GM18508 (cell line): ENCODE results near the gene KASH5.
A peak's percentile ranks its signal among the peaks of the same experiment; 100 is the strongest.
"Not testable (repeated sequence)": the region's sequence is repeated elsewhere in the genome, so short reads cannot be mapped to it uniquely, and the experiment has no call there.

Experiments used
- ATAC-seq: cut with Tn5 transposase; IDR thresholded peaks from one replicate; pipeline ENCODE4 v1.9.1; 2021; ENCODE audit warnings: moderate number of reproducible peaks; ENCODE audit not compliant: insufficient read depth, unreplicated experiment

Gene KASH5

GRCh38 chr19:49451430-49452181 lies 63.6 kb downstream of the KASH5 start, which contains the start of gene PIH1D1:
Gene PIH1D1 (minus strand): TSS chr19:49451814. CDS start chr19:49451574, 240 bp downstream.
- no peak for ATAC-seq

- peak; percentile 45 for ATAC-seq
Measured at GRCh38 chr19:49453013-49453756, 65.1 kb downstream of the KASH5 start, which contains the start of gene ALDH16A1. Gene ALDH16A1 (plus strand): TSS chr19:49453225. CDS start chr19:49453332, 107 bp downstream.

- no peak for ATAC-seq
Measured at GRCh38 chr19:49453757-49454240, 65.8 kb downstream of the KASH5 start.

GRCh38 chr19:49455773-49456172 lies 67.7 kb downstream of the KASH5 start:
- no peak for ATAC-seq

- ATAC-seq = no peak
Measured at GRCh38 chr19:49456326-49456725, 68.3 kb downstream of the KASH5 start.

GRCh38 chr19:49458567-49458903 lies 70.5 kb downstream of the KASH5 start:
- no peak for ATAC-seq

GRCh38 chr19:49459388-49459787 lies 71.3 kb downstream of the KASH5 start:
- ATAC-seq = no peak

- ATAC-seq = not testable (repeated sequence)
Measured at GRCh38 chr19:49461130-49461529, 73.1 kb downstream of the KASH5 start.

- no peak for ATAC-seq
Measured at GRCh38 chr19:49461656-49462055, 73.6 kb downstream of the KASH5 start.

- no peak for ATAC-seq
Measured at GRCh38 chr19:49462492-49462891, 74.4 kb downstream of the KASH5 start.

GRCh38 chr19:49463960-49464740 lies 76.1 kb downstream of the KASH5 start:
- no peak for ATAC-seq

- no peak for ATAC-seq
Measured at GRCh38 chr19:49465371-49465770, 77.3 kb downstream of the KASH5 start.
